GM19099 (cell line): ENCODE measurements around the gene FHIT.

Experiments
- POLR2A ChIP-seq: IDR thresholded peaks from 3 replicates; pipeline ENCODE4 v1.6.1; 2011; ENCODE audit warnings: low read depth; ENCODE audit not compliant: insufficient read length; ENCODE audit errors: extremely low read depth

The FHIT gene

GRCh38 chr3:60414011-60414410 lies 837.2 kb downstream of the FHIT start:
- TF ChIP-seq POLR2A: no peak

- no peak for TF ChIP-seq POLR2A
Measured at GRCh38 chr3:60413551-60413950, 837.7 kb downstream of the FHIT start.

GRCh38 chr3:60403866-60404265 lies 847.4 kb downstream of the FHIT start:
- no peak for TF ChIP-seq POLR2A

GRCh38 chr3:60402931-60403330 lies 848.3 kb downstream of the FHIT start:
- no peak for TF ChIP-seq POLR2A

GRCh38 chr3:60399861-60400845 lies 851.1 kb downstream of the FHIT start:
- TF ChIP-seq POLR2A: no peak

GRCh38 chr3:60399292-60399691 lies 852.0 kb downstream of the FHIT start:
- no peak for TF ChIP-seq POLR2A

GRCh38 chr3:60395173-60395762 lies 856.0 kb downstream of the FHIT start:
- TF ChIP-seq POLR2A: no peak

GRCh38 chr3:60393946-60394345 lies 857.3 kb downstream of the FHIT start:
- TF ChIP-seq POLR2A: no peak

- no peak for TF ChIP-seq POLR2A
Measured at GRCh38 chr3:60392501-60392900, 858.8 kb downstream of the FHIT start.

GRCh38 chr3:60391292-60391691 lies 860.0 kb downstream of the FHIT start:
- TF ChIP-seq POLR2A: no peak

- no peak for TF ChIP-seq POLR2A
Measured at GRCh38 chr3:60388731-60389130, 862.5 kb downstream of the FHIT start.

GRCh38 chr3:60386306-60386705 lies 864.9 kb downstream of the FHIT start:
- TF ChIP-seq POLR2A: no peak

GRCh38 chr3:60384341-60384740 lies 866.9 kb downstream of the FHIT start:
- no peak for TF ChIP-seq POLR2A

GRCh38 chr3:60383345-60383744 lies 867.9 kb downstream of the FHIT start:
- TF ChIP-seq POLR2A: no peak

GRCh38 chr3:60366486-60366885 lies 884.8 kb downstream of the FHIT start:
- no peak for TF ChIP-seq POLR2A

- TF ChIP-seq POLR2A: no peak
Measured at GRCh38 chr3:60365360-60365759, 885.9 kb downstream of the FHIT start.
